ENCODE results near the gene RAB26. TPM values are rescaled to one million over a fixed set of nuclear protein-coding genes. Genes with fewer than 3 reads are reported as not detected.
"Not testable (repeated sequence)": the region's sequence is repeated elsewhere in the genome, so short reads cannot be mapped to it uniquely, and the experiment has no call there.

Gene RAB26, protein sequence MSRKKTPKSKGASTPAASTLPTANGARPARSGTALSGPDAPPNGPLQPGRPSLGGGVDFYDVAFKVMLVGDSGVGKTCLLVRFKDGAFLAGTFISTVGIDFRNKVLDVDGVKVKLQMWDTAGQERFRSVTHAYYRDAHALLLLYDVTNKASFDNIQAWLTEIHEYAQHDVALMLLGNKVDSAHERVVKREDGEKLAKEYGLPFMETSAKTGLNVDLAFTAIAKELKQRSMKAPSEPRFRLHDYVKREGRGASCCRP
- total RNA-seq: 0.91 and 1.6 TPM in 2 replicates
- polyA plus RNA-seq: 2.0 and 3.1 TPM in 2 replicates
- 1.1 and 1.8 TPM in 2 replicates for polyA plus RNA-seq (2011; cell fraction: cytosol; rRNA removed)
- 11.3 and 12.3 TPM in 2 replicates for polyA plus RNA-seq (2011; cell fraction: nucleus; rRNA removed)
- polyA plus RNA-seq (2012): 0.82 and 1.3 TPM in 2 replicates
- 1.3 and 1.8 TPM in 2 replicates for polyA minus RNA-seq
- 6.5 TPM for polyA minus RNA-seq (2011; cell fraction: cytosol; rRNA and poly(A)+ RNA removed)
- polyA minus RNA-seq (2011; cell fraction: nucleus; rRNA and poly(A)+ RNA removed): 1.3 and 2.3 TPM in 2 replicates
- percentile 11 among the genes with signal in this experiment for Bru-seq, nascent RNA
- BruChase-seq, experiment 1, labeled RNA remaining after a 6-hour chase: not detected
- percentile 23 among the genes with signal in this experiment for BruChase-seq, experiment 2, labeled RNA remaining after a 2-hour chase
- long read RNA-seq, partial matches to known transcripts: 1 of 72 reads
- long read RNA-seq, other reads (novel, unspliced or antisense): 70 of 72 reads

DNA sequence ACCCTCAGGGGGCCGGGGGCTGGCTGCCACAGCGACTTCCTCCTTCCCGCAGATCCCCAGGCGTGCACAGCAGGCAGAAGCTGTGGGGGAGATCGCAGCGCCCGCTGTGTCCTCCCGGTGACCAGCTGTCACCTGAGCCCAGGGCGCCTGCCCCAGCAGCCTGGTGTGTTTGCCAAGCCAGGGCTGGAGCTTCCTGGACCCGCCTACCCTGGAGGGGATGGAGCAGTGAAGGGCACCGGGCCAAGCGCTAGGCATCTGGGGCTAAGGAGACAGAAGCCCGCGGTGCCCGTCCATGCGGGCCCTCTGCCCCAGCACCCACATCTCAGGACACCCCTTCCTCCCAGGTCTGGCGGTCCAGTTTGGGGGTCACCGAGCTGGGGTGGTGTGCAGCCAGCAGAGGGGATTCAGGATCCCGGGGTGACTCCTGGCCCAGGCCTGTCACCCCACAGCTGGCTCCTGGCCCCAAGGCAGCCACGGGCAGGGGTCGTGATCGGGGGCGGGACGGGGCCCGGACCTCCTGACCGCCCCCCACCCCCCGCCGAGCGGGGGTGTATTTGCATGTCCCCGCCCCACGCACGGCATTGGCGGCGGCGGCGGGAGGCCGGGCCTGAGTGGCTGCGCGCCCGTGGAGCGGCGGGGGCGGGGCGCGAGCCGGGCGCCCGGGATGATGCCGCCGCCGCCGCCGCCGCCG is at the start of gene RAB26:
RAB26 (plus strand) TSS at position 645 of the 691 bp plus-strand sequence. CDS start 159 bp downstream, outside the sequence.
- H3K27ac ChIP-seq (ENCODE audit: insufficient read depth, low read depth, low read length): no peak within 1 kb of the TSS
- H3K79me2 ChIP-seq (ENCODE audit: control insufficient read depth, insufficient read depth, low read length): peaks cover 19% of the 10 kb centered on the region
- H3K4me2 ChIP-seq (ENCODE audit: insufficient read depth, low read length): peak within 1 kb of the TSS; percentile 31
- dilution Hi-C loops (cut with MboI; ENCODE audit: extremely low pct_ligation_motif_present, low sequenced_read_pairs) (no loop called here), intact Hi-C loops (cut with micrococcal nuclease) (no loop called here)
- H2AFZ ChIP-seq (ENCODE audit: low read depth, low read length): peak within 1 kb of the TSS; percentile 65
- ChIA-PET CTCF (interaction anchor here (1.0 to 3.3 kb wide), 6 partner anchors 8 to 144 kb away, joined by 3 to 14 read pairs (median 4); no protein-coding TSS in a partner anchor), POLR2A (interaction anchor here (0.5 to 4.8 kb wide), 4 partner anchors 7 to 1822 kb away, joined by 4 to 24 read pairs (median 4); partner anchors contain the start of genes ECI1, RPS2 and TRAF7)
- peaks cover 23% of the 10 kb centered on the region for H3K4me1 ChIP-seq (ENCODE audit: control insufficient read depth, extremely low read depth, insufficient read depth, low read length)
- no peaks in the 10 kb centered on the region for H3K27me3 ChIP-seq (ENCODE audit: control insufficient read depth in 2 of 2, insufficient read depth in 2 of 2, low read length in 2 of 2)
- peak within 1 kb of the TSS; percentile 10 to 32 (median 13) for H3K4me3 ChIP-seq (replicated peaks in 1 of 3; ENCODE audit: insufficient read depth in 1 of 3, low read depth in 1 of 3, low read length in 3 of 3)
- H3K36me3 ChIP-seq (ENCODE audit: control insufficient read depth in 2 of 2, extremely low read depth in 1 of 2, insufficient read depth in 2 of 2, low read length in 2 of 2): peaks cover 2 to 7% of the 10 kb centered on the region in 2 experiments
- FAIRE-seq (peak; percentile 94), DNase-seq (ENCODE audit: low read depth, low spot score) (peak; percentile 46)
- H4K20me1 ChIP-seq (replicated peaks; ENCODE audit: control insufficient read depth, extremely low read depth, insufficient read depth, low read length): no peaks in the 10 kb centered on the region
- no peaks in the 10 kb centered on the region for H3K9me1 ChIP-seq (replicated peaks; ENCODE audit: control insufficient read depth, extremely low read depth, insufficient read depth, low read length)
- no TSS peak for BruUV-seq (replicated peaks)
- H3K9ac ChIP-seq (replicated peaks; ENCODE audit: extremely low read depth, insufficient read depth, low read length): no peak within 1 kb of the TSS
- TF ChIP-seq EZH2 (IDR thresholded peaks at IDR 0.05; ENCODE audit: borderline replicate concordance, low read depth, low read length, severe bottlenecking): no peak
- TF ChIP-seq, protein P1, sequence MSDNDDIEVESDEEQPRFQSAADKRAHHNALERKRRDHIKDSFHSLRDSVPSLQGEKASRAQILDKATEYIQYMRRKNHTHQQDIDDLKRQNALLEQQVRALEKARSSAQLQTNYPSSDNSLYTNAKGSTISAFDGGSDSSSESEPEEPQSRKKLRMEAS (IDR thresholded peaks at IDR 0.05; ENCODE audit: insufficient read depth, insufficient read length): no peak
- H3K9me3 ChIP-seq (replicated peaks; ENCODE audit: control insufficient read depth, insufficient read depth, low read length): no peaks in the 10 kb centered on the region

DNA sequence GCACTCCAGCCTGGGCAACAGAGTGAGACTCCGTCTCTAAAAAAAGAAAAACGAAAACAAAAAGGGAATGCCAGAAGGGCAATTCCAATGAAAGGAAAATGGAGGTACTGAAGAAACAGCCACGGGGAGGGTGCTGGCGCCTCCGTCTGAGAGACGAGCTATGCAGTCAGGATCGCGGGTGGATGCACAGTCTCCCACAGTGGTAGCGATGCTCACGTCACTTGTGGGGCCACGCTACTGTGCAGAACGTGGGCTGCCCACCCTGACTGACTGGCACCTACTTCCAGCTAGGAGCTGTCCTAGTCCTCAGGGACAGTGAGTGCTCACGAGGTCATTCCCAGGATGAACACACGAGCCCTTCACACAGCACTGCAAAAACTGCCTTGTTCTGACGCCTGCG is 46.8 kb upstream of the RAB26 start:
- H3K4me2 ChIP-seq (ENCODE audit: insufficient read depth, low read length); intact Hi-C loops (cut with micrococcal nuclease); H3K27ac ChIP-seq (ENCODE audit: insufficient read depth, low read depth, low read length); BruUV-seq (replicated peaks); CTCF ChIA-PET; H2AFZ ChIP-seq (ENCODE audit: low read depth, low read length); H3K9ac ChIP-seq (replicated peaks; ENCODE audit: extremely low read depth, insufficient read depth, low read length); H3K79me2 ChIP-seq (ENCODE audit: control insufficient read depth, insufficient read depth, low read length); DNase-seq (ENCODE audit: low read depth, low spot score); dilution Hi-C loops (cut with MboI; ENCODE audit: extremely low pct_ligation_motif_present, low sequenced_read_pairs); H3K4me1 ChIP-seq (ENCODE audit: control insufficient read depth, extremely low read depth, insufficient read depth, low read length); H3K4me3 ChIP-seq (replicated peaks in 1 of 3; ENCODE audit: insufficient read depth in 1 of 3, low read depth in 1 of 3, low read length in 3 of 3); POLR2A ChIA-PET; H4K20me1 ChIP-seq (replicated peaks; ENCODE audit: control insufficient read depth, extremely low read depth, insufficient read depth, low read length); H3K27me3 ChIP-seq (ENCODE audit: control insufficient read depth in 2 of 2, insufficient read depth in 2 of 2, low read length in 2 of 2); H3K9me3 ChIP-seq (replicated peaks; ENCODE audit: control insufficient read depth, insufficient read depth, low read length); FAIRE-seq; H3K9me1 ChIP-seq (replicated peaks; ENCODE audit: control insufficient read depth, extremely low read depth, insufficient read depth, low read length): not testable (repeated sequence)
- peaks cover 0 to 12% of the 10 kb centered on the region in 2 experiments for H3K36me3 ChIP-seq (ENCODE audit: control insufficient read depth in 2 of 2, extremely low read depth in 1 of 2, insufficient read depth in 2 of 2, low read length in 2 of 2)
